SK-MEL-5 (cell line): ENCODE measurements around the gene SLC13A3. TPM values are rescaled to one million over a fixed set of nuclear protein-coding genes. Genes with fewer than 3 reads are reported as not detected.

ENCODE experiments used
- DNase-seq: peaks from one replicate; pipeline ENCODE4 v3.0.0-alpha.2; 2016; ENCODE audit warnings: low read depth, low spot score
- in situ Hi-C: cut with HindIII; loops from 2 replicates; pipeline ENCODE4 v1.10.0; 2016; ENCODE audit warnings: low sequenced_read_pairs, high pct_unique_total_duplicates, low pct_unique_long_range_greater_than_20kb
- total RNA-seq: library from RNA; depleted of rRNA; stranded (reverse); fragments of >200 nt; shearing (Covaris generic); gene quantifications from 2 replicates; pipeline ENCODE4 v1.2.3, GENCODE V29; 2014

The SLC13A3 gene
- total RNA-seq, 1 experiment from 2014 or later, result 5.2 TPM

- DNase-seq, result no peak
- in situ Hi-C loops, result no loop called here
Measured at GRCh38 chr20:46576774-46577395, 74.4 kb downstream of the SLC13A3 start.

DNA sequence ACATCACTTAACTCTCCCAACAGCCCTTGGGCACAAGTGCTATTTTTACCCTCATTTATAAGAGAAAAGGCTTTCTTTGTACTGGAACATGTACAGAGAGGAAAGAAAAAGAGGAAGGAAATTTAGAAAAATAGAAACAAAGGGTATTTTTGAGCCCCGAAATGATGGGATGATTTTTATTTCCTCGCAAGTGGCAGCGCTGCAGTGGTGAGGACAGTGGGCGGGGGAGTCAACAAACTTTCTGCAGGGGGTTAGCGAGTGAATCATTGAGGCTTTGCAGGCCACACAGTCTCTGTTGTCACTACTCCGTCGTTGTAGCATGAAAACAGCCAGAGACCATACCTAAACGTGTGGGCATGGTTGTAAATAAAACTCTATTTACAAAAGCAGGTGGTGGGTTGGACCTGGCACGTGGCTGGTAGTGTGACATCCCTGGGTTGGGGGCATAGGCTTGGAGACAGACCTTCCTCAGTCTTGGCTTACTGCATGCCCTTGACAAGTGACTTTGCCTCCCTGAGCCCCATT, 75.3 kb downstream of the SLC13A3 start:
- DNase-seq, result no peak
- in situ Hi-C loops, result no loop called here

GRCh38 chr20:46575394-46575793, 75.9 kb downstream of the SLC13A3 start:
- DNase-seq, result no peak
- in situ Hi-C loops, result no loop called here

- in situ Hi-C loops, result no loop called here
- no peak for DNase-seq
Measured at GRCh38 chr20:46573788-46574584, 77.3 kb downstream of the SLC13A3 start.

DNA sequence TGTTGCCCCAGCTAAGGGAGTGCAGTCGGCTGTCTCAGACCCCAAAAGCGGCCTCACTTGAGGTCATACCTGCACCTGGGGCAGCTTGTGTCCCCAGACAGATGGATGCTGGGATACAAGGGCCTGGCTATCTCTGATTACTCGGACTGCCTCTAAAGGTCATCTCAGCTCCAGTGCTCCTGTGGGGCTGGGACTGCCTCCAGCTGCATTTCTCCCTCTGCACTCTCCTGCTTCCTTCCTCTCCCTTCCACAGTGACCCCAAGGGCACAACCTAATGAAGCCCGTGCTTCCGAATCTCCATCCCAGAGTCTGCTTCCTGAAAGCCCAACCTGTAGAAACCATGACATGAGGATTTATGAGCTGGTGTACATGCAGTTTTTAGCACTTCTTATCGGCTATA, 78.0 kb downstream of the SLC13A3 start:
- DNase-seq, result no peak
- in situ Hi-C loops, result no loop called here

DNA sequence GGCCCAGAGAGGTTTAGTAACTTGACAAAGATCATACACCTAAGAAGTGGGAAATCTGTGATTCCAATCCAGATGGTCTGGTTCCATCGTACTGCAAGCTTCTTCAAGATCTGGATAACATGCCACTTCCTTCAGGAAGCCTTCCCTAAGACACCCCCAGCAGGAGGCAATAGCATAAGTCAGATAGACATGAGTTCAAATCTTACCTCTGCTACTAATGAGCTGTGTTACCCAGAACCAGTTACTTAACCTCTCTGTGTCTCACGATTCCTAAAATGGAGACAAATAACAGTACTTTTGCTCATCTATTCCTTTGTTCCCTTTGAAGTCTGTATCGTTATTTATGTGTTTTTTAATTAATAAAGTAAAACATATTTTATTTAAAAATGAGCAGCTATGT, 78.5 kb downstream of the SLC13A3 start:
- in situ Hi-C loops, result no loop called here
- DNase-seq, result no peak

- in situ Hi-C loops, result no loop called here
- peak; percentile 73 for DNase-seq
Measured at GRCh38 chr20:46572153-46572552, 79.1 kb downstream of the SLC13A3 start.

GRCh38 chr20:46571418-46571817, 79.8 kb downstream of the SLC13A3 start:
- in situ Hi-C loops, result no loop called here
- no peak for DNase-seq

GRCh38 chr20:46570956-46571355, 80.3 kb downstream of the SLC13A3 start:
- in situ Hi-C loops, result no loop called here
- DNase-seq, result peak; percentile 22

- in situ Hi-C loops, result no loop called here
- no peak for DNase-seq
Measured at GRCh38 chr20:46569961-46570360, 81.3 kb downstream of the SLC13A3 start.

DNA sequence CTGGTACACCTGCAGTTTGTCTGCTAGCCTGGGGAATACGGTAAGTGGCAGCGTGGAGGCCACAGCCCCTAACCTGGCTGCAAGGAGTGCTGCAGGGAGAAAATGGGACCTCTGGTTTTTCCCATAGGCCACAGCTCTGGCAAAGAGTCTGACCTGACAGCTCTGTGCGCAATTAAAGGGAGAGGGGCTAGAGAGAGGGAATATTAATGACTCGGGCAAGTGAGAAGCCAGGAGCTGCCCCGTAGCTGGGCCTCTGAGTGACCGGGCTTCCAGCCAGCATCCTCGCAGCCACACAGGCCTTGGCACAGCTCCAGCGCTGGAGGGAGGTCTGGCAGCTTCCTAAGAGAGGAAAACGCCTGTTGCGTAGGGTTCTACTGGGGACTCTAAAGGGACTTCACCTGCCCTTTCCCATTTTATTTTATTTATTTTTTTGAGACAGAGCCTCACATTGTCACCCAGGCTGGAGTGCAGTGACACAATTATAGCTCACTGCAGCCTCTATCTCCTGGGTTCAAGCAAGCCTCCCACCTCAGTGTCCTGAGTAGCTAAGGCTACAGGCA, 82.6 kb downstream of the SLC13A3 start:
- DNase-seq, result peak; percentile 40
- in situ Hi-C loops, result no loop called here

GRCh38 chr20:46566125-46566524, 85.1 kb downstream of the SLC13A3 start:
- DNase-seq, result no peak
- in situ Hi-C loops, result no loop called here

DNA sequence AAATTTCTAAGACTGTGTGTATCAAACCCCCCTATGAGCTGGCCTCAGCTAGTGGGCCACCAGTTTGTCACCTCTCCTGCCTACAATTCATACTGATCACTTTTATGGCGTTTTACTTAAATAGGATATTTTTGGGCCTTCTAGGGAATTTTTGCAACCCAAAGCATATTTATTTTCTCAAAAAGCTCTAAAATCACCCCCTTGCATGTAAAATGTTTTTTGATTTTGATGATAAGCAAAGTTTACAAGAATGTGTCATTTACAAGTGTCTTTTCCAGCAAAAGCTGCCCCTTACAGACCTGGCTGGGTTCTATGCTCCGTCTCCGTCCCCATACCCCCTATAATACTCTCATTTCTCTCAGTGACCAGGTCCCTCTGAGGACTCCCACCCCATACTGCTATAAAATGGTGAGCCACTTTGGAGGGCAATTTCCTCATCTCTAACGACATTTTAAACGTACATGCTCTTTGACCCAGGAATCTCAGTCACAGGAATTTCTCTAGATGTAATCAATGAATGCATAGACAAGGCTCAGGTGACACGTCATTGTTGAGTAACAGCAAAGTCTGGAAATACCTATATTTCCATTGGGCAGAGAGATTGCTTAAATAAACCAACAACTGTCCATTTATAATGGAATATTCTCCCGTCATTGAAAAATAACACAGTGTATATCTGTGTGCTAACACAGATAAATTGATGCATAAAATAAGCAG, 86.9 kb downstream of the SLC13A3 start:
- no peak for DNase-seq
- in situ Hi-C loops, result no loop called here

GRCh38 chr20:46563860-46564221, 87.4 kb downstream of the SLC13A3 start:
- in situ Hi-C loops, result no loop called here
- no peak for DNase-seq

DNA sequence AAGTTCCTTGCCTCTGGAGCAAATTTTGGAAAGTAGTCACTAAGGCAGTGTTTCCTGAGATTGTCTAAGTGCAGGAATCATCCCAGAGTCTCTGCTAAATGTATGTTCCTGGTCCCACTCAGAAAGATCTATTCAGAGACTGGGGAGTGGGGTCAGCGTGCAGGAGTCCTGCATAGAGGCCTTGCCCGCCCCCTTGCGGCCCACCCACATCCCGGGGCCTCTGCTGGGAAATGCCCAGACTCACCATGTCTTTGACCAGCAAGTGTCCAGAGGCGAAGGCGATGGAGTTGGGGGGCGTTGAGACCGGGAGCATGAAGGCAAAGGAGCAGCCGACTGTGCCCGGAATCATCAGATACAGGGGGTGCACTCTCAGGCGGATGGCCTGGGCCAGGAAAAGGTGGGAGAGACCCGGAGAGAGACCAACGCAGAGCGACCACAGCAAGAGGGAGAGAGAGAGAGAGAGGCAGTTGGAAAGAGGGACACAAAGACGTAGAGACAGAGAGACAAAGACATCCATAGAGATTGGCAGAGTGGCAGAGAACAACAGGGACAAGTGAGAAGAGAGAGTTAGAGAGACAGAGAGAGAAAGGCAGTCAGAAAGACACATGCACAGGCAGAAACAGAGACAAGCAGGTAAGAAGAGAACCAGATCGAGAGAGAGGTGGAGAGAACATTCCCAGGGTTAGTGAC, 87.9 kb downstream of the SLC13A3 start:
- in situ Hi-C loops, result no loop called here
- DNase-seq, result peak; percentile 38

DNA sequence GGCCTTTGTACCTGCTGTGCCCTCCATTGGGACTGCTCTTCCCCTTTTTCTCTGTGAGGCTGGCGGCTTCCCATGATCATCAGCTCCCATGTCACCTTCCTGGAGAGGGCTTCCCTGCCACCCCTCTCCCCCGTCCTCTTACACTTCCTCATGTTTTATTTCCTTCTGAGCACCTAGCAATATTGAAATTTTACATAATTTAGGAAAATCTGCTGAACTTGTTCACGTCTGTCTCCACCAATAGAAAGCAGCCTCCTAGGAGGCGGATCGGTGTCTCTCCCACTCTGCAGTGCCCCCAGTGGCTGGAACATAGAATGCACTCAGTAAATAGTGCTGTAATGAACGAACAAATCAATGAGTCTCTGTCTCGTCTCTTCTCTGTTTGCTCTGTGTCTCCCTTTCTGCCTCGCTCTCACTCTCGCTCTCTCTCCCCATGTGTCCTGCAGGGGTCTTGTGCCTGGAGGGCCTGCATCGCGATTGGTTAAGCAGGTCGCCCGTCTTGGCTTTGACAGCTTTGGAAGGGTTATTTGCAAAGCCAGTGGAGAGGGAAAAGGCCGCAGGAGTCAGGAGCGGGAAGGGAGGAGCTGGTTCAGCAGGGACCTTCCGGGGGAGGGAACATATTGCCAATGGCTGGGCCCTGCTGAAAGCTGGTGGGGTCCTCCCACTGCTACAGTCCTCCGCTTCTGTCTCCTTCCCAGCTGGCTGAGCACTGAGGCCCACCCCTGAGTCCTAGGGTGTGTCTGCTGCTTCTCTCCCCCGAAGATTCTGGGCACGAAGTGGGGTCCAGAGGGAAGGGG, 88.7 kb downstream of the SLC13A3 start:
- peak; percentile 90 for DNase-seq
- in situ Hi-C loops, result no loop called here

GRCh38 chr20:46562009-46562372, 89.3 kb downstream of the SLC13A3 start:
- DNase-seq, result no peak
- in situ Hi-C loops, result no loop called here
